Common myeloid progenitor, CD34-positive (primary cell): ENCODE results near the gene MBOAT7.
A peak's percentile ranks its signal among the peaks of the same experiment; 100 is the strongest.
"Not testable (repeated sequence)": the region's sequence is repeated elsewhere in the genome, so short reads cannot be mapped to it uniquely, and the experiment has no call there.

ENCODE experiments used
- CTCF ChIA-PET: fragments of 350-600 bp; sonication (Branson Sonifier 250); formaldehyde crosslinking; loops from one replicate; lab custom pipeline; 2021; ENCODE audit warnings: antibody characterized with exemption; lab: Charles Lee
- POLR2A ChIA-PET: fragments of 350-600 bp; sonication (Branson Sonifier 250); formaldehyde crosslinking; loops from one replicate; lab custom pipeline; 2021; ENCODE audit warnings: antibody characterized with exemption; lab: Charles Lee
- DNase-seq, 3 donors: peaks; one replicate each; pipeline versions ENCODE4 v3.0.0 to v3.0.0-alpha.2; 2013
- H3K27ac ChIP-seq, 2 experiments: 1 replicate in 1 of 2; 2 replicates in 1 of 2; pipeline ENCODE4 v1.7.0; 2013; ENCODE audit warnings: inconsistent platforms in 2 of 2, low read length in 2 of 2, mild to moderate bottlenecking in 2 of 2, low read depth in 1 of 2, moderate library complexity in 1 of 2; ENCODE audit not compliant: severe bottlenecking in 2 of 2, insufficient read depth in 1 of 2, poor library complexity in 1 of 2
- H3K27me3 ChIP-seq, 5 experiments: replicated peaks in 2 of 5; 1 replicate in 3 of 5; 2 replicates in 2 of 5; pipeline versions ENCODE4 v1.6.1 to v1.7.0; 2013; ENCODE audit warnings: low read length in 4 of 5, mild to moderate bottlenecking in 2 of 5, moderate library complexity in 2 of 5, inconsistent platforms in 1 of 5; ENCODE audit not compliant: insufficient read depth in 5 of 5, control insufficient read depth in 4 of 5
- H3K36me3 ChIP-seq, 4 experiments: 1 replicate in 2 of 4; 2 replicates in 2 of 4; pipeline versions ENCODE4 v1.6.1 to v1.7.0; 2013; ENCODE audit warnings: low read length in 3 of 4, control low read depth in 1 of 4, mild to moderate bottlenecking in 1 of 4; ENCODE audit not compliant: control insufficient read depth in 4 of 4, insufficient read depth in 4 of 4
- H3K4me1 ChIP-seq, 4 experiments: 1 replicate in 3 of 4; 2 replicates in 1 of 4; pipeline versions ENCODE4 v1.6.1 to v1.7.1; 2013; ENCODE audit warnings: low read length in 3 of 4, mild to moderate bottlenecking in 3 of 4, control low read depth in 1 of 4, inconsistent platforms in 1 of 4, moderate library complexity in 1 of 4; ENCODE audit not compliant: control insufficient read depth in 4 of 4, insufficient read depth in 4 of 4; ENCODE audit errors: control extremely low read depth in 1 of 4
- H3K4me3 ChIP-seq, 7 experiments: 1 replicate in 4 of 7; 2 replicates in 3 of 7; pipeline versions ENCODE4 v1.5.1 to v1.7.0; 2013; ENCODE audit warnings: mild to moderate bottlenecking in 7 of 7, low read length in 6 of 7, moderate library complexity in 6 of 7, inconsistent platforms in 2 of 7, low read depth in 2 of 7, control low read depth in 1 of 7; ENCODE audit not compliant: insufficient read depth in 4 of 7, control insufficient read depth in 1 of 7; ENCODE audit errors: extremely low read depth in 1 of 7
- H3K9me3 ChIP-seq, 5 experiments: 1 replicate in 4 of 5; 2 replicates in 1 of 5; pipeline versions ENCODE4 v1.6.1 to v1.7.1; 2013; ENCODE audit warnings: low read length in 4 of 5, mild to moderate bottlenecking in 2 of 5, inconsistent platforms in 1 of 5, low read depth in 1 of 5, moderate library complexity in 1 of 5; ENCODE audit not compliant: control insufficient read depth in 4 of 5, insufficient read depth in 2 of 5; ENCODE audit errors: control extremely low read depth in 1 of 5
- WGBS: methylation state at CpG from one replicate; pipeline ENCODE4 v1.1.5; 2013; ENCODE audit not compliant: insufficient coverage; 5-methylcytosine and 5-hydroxymethylcytosine counted together

MBOAT7 gene

DNA sequence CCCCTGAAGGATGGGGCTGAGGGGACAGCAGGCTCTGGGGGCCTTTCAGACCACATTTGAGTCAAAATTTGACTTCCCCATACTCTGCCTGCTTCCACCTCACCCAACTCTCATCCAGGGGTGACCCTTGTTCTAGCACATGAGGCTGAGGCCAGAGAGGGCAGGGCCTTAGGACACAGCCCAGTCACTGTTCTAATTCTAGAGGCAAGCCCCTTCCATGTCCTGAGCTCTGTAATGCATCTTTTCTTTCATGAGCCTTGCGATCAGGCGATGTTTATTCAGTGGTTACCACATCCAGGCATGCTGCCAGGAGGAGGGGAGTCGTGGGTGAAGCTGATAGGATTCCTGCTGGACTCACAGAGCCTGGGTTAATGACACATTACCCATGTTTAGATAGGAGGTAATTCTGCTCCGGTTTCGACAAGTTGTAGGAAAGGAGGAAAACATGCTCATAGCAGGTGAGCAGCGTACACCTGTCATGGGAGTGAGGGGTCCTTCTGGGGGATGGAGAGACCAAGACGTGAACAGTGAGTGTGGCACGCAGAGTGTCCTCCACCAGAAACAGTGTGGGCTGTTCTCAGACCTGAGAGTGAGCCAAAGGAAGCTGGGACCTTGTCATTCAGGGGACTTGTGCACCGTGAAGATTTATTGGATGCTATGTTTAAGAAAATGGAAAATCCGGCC lies 20.6 kb upstream of the MBOAT7 start:
- WGBS = 8% methylated on average over 10 of the region's 10 CpGs
- Histone ChIP-seq H3K27ac (peak overlapping the region; percentile 85 to 86), H3K36me3 (peaks cover 3 to 27% (median 15%) of the 10 kb centered on the region in 4 experiments), H3K4me3 (peak overlapping the region in 5 of 7 experiments; percentile 13 to 57 (median 21)), H3K27me3 (no peaks in the 10 kb centered on the region), H3K4me1 (peaks cover 22 to 79% (median 67%) of the 10 kb centered on the region in 4 experiments), H3K9me3 (no peaks in the 10 kb centered on the region)
- POLR2A ChIA-PET = interaction anchor here (0.5 to 5.2 kb wide), 6 partner anchors 9 to 397 kb away, joined by 3 to 95 read pairs (median 4); partner anchors contain the start of genes LENG1, LILRB3, MBOAT7 and RPS9
- CTCF ChIA-PET = interaction anchor here (1.0 to 3.3 kb wide), 6 partner anchors 10 to 42 kb away, joined by 3 to 18 read pairs (median 9); partner anchors contain the start of genes MBOAT7, RPS9 and TSEN34
- DNase-seq = peak; percentile 90 to 95 (median 93)

GRCh38 chr19:54209058-54209810 lies 19.9 kb upstream of the MBOAT7 start:
- CTCF ChIA-PET = interaction anchor here (1.0 to 2.8 kb wide), 4 partner anchors 9 to 21 kb away, joined by 3 to 18 read pairs (median 8); partner anchors contain the start of genes MBOAT7, RPS9 and TSEN34
- peak in 1 of 3 donors; percentile 18 for DNase-seq
- H3K27ac ChIP-seq = peak overlapping the region; percentile 85 to 86
- WGBS = 85% methylated on average over 19 of the region's 24 CpGs
- peak overlapping the region in 4 of 7 experiments; percentile 21 to 57 (median 40) for H3K4me3 ChIP-seq
- POLR2A ChIA-PET = interaction anchor here (0.5 to 5.2 kb wide), 3 partner anchors 9 to 396 kb away, joined by 6 to 95 read pairs (median 33); partner anchors contain the start of genes MBOAT7, RPS9 and TSEN34
- H3K9me3 ChIP-seq = no peaks in the 10 kb centered on the region
- peaks cover 23 to 86% (median 74%) of the 10 kb centered on the region in 4 experiments for H3K4me1 ChIP-seq
- peaks cover 9 to 34% (median 20%) of the 10 kb centered on the region in 4 experiments for H3K36me3 ChIP-seq
- H3K27me3 ChIP-seq = no peaks in the 10 kb centered on the region

- ChIA-PET CTCF (interaction anchor here (1.0 to 4.3 kb wide), 3 partner anchors 12 to 72 kb away, joined by 3 to 24 read pairs (median 5); partner anchors contain the start of gene MBOAT7), POLR2A (interaction anchor here (1.9 to 5.2 kb wide), 3 partner anchors 8 to 49 kb away, joined by 7 to 95 read pairs (median 33); partner anchors contain the start of genes LENG1, MBOAT7, RPS9 and TSEN34)
- Histone ChIP-seq H3K4me1 (peaks cover 23 to 91% (median 79%) of the 10 kb centered on the region in 4 experiments), H3K27ac (peak overlapping the region; percentile 85 to 86), H3K36me3 (peaks cover 9 to 38% (median 23%) of the 10 kb centered on the region in 4 experiments), H3K4me3 (peak overlapping the region in 3 of 7 experiments; percentile 5 to 57 (median 45)), H3K27me3 (no peaks in the 10 kb centered on the region), H3K9me3 (no peaks in the 10 kb centered on the region)
- no peak for DNase-seq
- WGBS = 88% methylated on average over 8 of the region's 8 CpGs
These were observed 19.3 kb upstream of the MBOAT7 start for GRCh38 chr19:54208784-54209057.

- 9% methylated on average over 14 of the region's 18 CpGs for WGBS
- DNase-seq = peak; percentile 99 to 100 (median 100)
- Histone ChIP-seq H3K9me3 (no peaks in the 10 kb centered on the region), H3K27me3 (no peaks in the 10 kb centered on the region), H3K36me3 (peaks cover 9 to 43% (median 28%) of the 10 kb centered on the region in 4 experiments), H3K4me3 (peak overlapping the region in 5 of 7 experiments; percentile 9 to 57 (median 47)), H3K4me1 (peaks cover 23 to 96% (median 84%) of the 10 kb centered on the region in 4 experiments), H3K27ac (peak overlapping the region; percentile 85 to 87)
- ChIA-PET CTCF (interaction anchor here (1.0 to 4.3 kb wide), 4 partner anchors 12 to 71 kb away, joined by 3 to 24 read pairs (median 4); partner anchors contain the start of gene MBOAT7), POLR2A (interaction anchor here (0.6 to 5.2 kb wide), 7 partner anchors 8 to 180 kb away, joined by 3 to 95 read pairs (median 4); partner anchors contain the start of genes LENG1, MBOAT7, RPS9 and TSEN34)
These were observed 18.8 kb upstream of the MBOAT7 start for GRCh38 chr19:54207983-54208783.

- no peak for DNase-seq
- no peaks in the 10 kb centered on the region for H3K27me3 ChIP-seq
- 0% methylated on average over 5 of the region's 5 CpGs for WGBS
- CTCF ChIA-PET = interaction anchor here (1.0 to 4.3 kb wide), 6 partner anchors 11 to 71 kb away, joined by 3 to 24 read pairs (median 4); partner anchors contain the start of genes MBOAT7 and TSEN34
- POLR2A ChIA-PET = interaction anchor here (0.6 to 5.2 kb wide), 6 partner anchors 7 to 180 kb away, joined by 3 to 95 read pairs (median 6); partner anchors contain the start of genes LENG1, MBOAT7, RPS9 and TSEN34
- H3K4me1 ChIP-seq = peaks cover 24 to 96% (median 90%) of the 10 kb centered on the region in 4 experiments
- H3K36me3 ChIP-seq = peaks cover 9 to 48% (median 33%) of the 10 kb centered on the region in 4 experiments
- H3K27ac ChIP-seq = peak overlapping the region; percentile 85 to 87
- H3K9me3 ChIP-seq = no peaks in the 10 kb centered on the region
- H3K4me3 ChIP-seq = peak overlapping the region in 6 of 7 experiments; percentile 9 to 57 (median 40)
These were observed 18.2 kb upstream of the MBOAT7 start for GRCh38 chr19:54207676-54207982.

DNA sequence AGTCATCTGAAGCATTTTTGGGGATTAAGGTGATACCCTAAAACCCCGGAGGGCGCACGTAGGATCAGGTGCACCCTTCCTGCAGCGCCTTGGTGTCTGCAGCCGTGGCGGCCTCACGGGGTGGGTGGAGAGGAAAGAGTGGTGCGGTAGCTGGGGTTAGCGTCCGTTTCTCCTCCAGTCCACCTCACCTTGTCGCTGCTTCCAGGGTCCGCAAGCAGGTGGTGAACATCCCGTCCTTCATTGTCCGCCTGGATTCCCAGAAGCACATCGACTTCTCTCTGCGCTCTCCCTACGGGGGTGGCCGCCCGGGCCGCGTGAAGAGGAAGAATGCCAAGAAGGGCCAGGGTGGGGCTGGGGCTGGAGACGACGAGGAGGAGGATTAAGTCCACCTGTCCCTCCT lies 17.8 kb upstream of the MBOAT7 start:
- WGBS = 92% methylated on average over 6 of the region's 23 CpGs
- Histone ChIP-seq H3K27ac (peak overlapping the region; percentile 85 to 87), H3K36me3 (peaks cover 11 to 53% (median 38%) of the 10 kb centered on the region in 4 experiments), H3K4me1 (peaks cover 28 to 96% (median 92%) of the 10 kb centered on the region in 4 experiments), H3K4me3 (peak overlapping the region in 5 of 7 experiments; percentile 19 to 57 (median 33))
- DNase-seq, H3K9me3 ChIP-seq, H3K27me3 ChIP-seq: not testable (repeated sequence)
- CTCF ChIA-PET = interaction anchor here (1.3 to 4.3 kb wide), 5 partner anchors 11 to 33 kb away, joined by 4 to 24 read pairs (median 5); partner anchors contain the start of genes MBOAT7 and TSEN34
- POLR2A ChIA-PET = interaction anchor here (0.9 to 1.9 kb wide), 2 partner anchors 16 to 48 kb away, joined by 5 to 7 read pairs; partner anchors contain the start of gene LENG1
